HepG2 (cell line): ENCODE data around the gene CCNYL1. TPM values are rescaled to one million over a fixed set of nuclear protein-coding genes. Genes with fewer than 3 reads are reported as not detected.

ENCODE experiments used
- ARNT2 ChIP-seq: sonication (generic); formaldehyde crosslinking; IDR thresholded peaks from 2 replicates; pipeline ENCODE4 v1.8.0; 2022; ENCODE audit warnings: mild to moderate bottlenecking, low read depth, missing genetic modification reagents, moderate library complexity
- BCL6 ChIP-seq: IDR thresholded peaks from 2 replicates; pipeline ENCODE4 v1.6.1; 2016; ENCODE audit warnings: missing genetic modification reagents, missing compliant biosample characterization
- FOXP1 ChIP-seq, 2 experiments: fragments of 450-650 bp in 1 of 2; IDR thresholded peaks; 2 replicates each; pipeline ENCODE4 v1.6.1; 2017 to 2018; ENCODE audit warnings: antibody characterized with exemption in 1 of 2
- GABPA ChIP-seq, 2 experiments: IDR thresholded peaks; 2 replicates each; pipeline ENCODE4 v1.6.1; 2011 to 2016; ENCODE audit warnings: low read depth in 2 of 2, low read length in 1 of 2, missing biosample characterization in 1 of 2, missing genetic modification characterization in 1 of 2
- GRHL1 ChIP-seq: sonication (generic); formaldehyde crosslinking; conservative IDR thresholded peaks from 2 replicates; pipeline ENCODE4 v1.8.0; 2022; ENCODE audit warnings: missing genetic modification reagents
- HNRNPUL1 ChIP-seq: fragments of 200-400 bp; formaldehyde crosslinking; IDR thresholded peaks from 2 replicates; pipeline ENCODE4 v1.6.1; 2017; ENCODE audit warnings: low read depth, mild to moderate bottlenecking, low read length, moderate library complexity
- HOXA9 ChIP-seq: sonication (generic); formaldehyde crosslinking; IDR thresholded peaks from 2 replicates; pipeline ENCODE4 v1.8.1; 2022; ENCODE audit warnings: missing genetic modification reagents, mild to moderate bottlenecking, moderate library complexity, borderline replicate concordance
- KDM2A ChIP-seq: sonication (generic); formaldehyde crosslinking; IDR thresholded peaks from 2 replicates; pipeline ENCODE4 v1.4.0; 2020; ENCODE audit warnings: low read depth, missing genetic modification reagents, borderline replicate concordance
- MTA1 ChIP-seq: sonication (generic); formaldehyde crosslinking; IDR thresholded peaks from 2 replicates; pipeline ENCODE4 v1.4.0; 2020; ENCODE audit warnings: missing genetic modification reagents, mild to moderate bottlenecking, borderline replicate concordance
- POGK ChIP-seq: sonication (generic); formaldehyde crosslinking; conservative IDR thresholded peaks from 2 replicates; pipeline ENCODE4 v1.8.0; 2022; ENCODE audit warnings: mild to moderate bottlenecking, moderate library complexity, missing genetic modification reagents
- PRMT3 ChIP-seq: sonication (generic); formaldehyde crosslinking; IDR thresholded peaks from 2 replicates; pipeline ENCODE4 v1.8.1; 2022; ENCODE audit warnings: low read depth, mild to moderate bottlenecking, moderate library complexity, missing genetic modification reagents, borderline replicate concordance
- RNF219 ChIP-seq: sonication (generic); formaldehyde crosslinking; IDR thresholded peaks from 2 replicates; pipeline ENCODE4 v1.5.0; 2020; ENCODE audit warnings: mild to moderate bottlenecking, missing genetic modification reagents
- SRY ChIP-seq: sonication (generic); formaldehyde crosslinking; IDR thresholded peaks from 2 replicates; pipeline ENCODE4 v1.8.0; 2022; ENCODE audit warnings: mild to moderate bottlenecking, missing genetic modification reagents
- STAT6 ChIP-seq: sonication (generic); formaldehyde crosslinking; IDR thresholded peaks from 2 replicates; pipeline ENCODE4 v1.4.0; 2020; ENCODE audit warnings: missing genetic modification reagents, mild to moderate bottlenecking, borderline replicate concordance
- TAF1 ChIP-seq: sonication (generic); formaldehyde crosslinking; IDR thresholded peaks from 2 replicates; pipeline ENCODE4 v1.4.0; 2020; ENCODE audit warnings: missing genetic modification reagents
- TBL1XR1 ChIP-seq: fragments of 150-350 bp; IDR thresholded peaks from 2 replicates; pipeline ENCODE4 v1.6.1; 2014; ENCODE audit warnings: borderline replicate concordance, low read length; ENCODE audit not compliant: partially characterized antibody
- ZNF17 ChIP-seq: sonication (generic); formaldehyde crosslinking; IDR thresholded peaks from 2 replicates; pipeline ENCODE4 v1.5.0; 2020; ENCODE audit warnings: mild to moderate bottlenecking, missing genetic modification reagents
- ZNF24 ChIP-seq: fragments of 450-650 bp; IDR thresholded peaks from 2 replicates; pipeline ENCODE4 v1.6.1; 2017; ENCODE audit warnings: antibody characterized with exemption, mild to moderate bottlenecking
- ZNF562 ChIP-seq: sonication (generic); formaldehyde crosslinking; IDR thresholded peaks from 2 replicates; pipeline ENCODE4 v1.8.0; 2022; ENCODE audit warnings: missing genetic modification reagents, borderline replicate concordance
- polyA plus RNA-seq, 8 experiments: library from polyadenylated mRNA; depleted of rRNA in 3 of 8; stranded (reverse) in 7 of 8; unstranded in 1 of 8; fragments of >200 nt; fragmentation: Illumina TruSeq in 4 of 8; extraction: Trizol in 4 of 8; gene quantifications; 2 replicates each; pipeline versions ENCODE4 v1.2.1 to v1.2.3, GENCODE V29; 2011 to 2016; ENCODE audit warnings: low read depth in 4 of 8, missing spikeins in 1 of 8, mixed read lengths in 1 of 8; ENCODE audit not compliant: insufficient read depth in 1 of 8
- total RNA-seq, 5 experiments: library from RNA; depleted of rRNA; stranded (reverse); fragments of >200 nt; fragmentation: Illumina TruSeq; extraction: Trizol; gene quantifications; 2 replicates each; pipeline ENCODE4 v1.2.3, GENCODE V29; 2016; ENCODE audit warnings: low read depth in 1 of 5

The CCNYL1 gene
- total and polyA plus RNA-seq, 2 of the 13 experiments (the other 11 are each of a cell fraction or from before 2014, with no cell fraction given), result 12.5 to 16.2 TPM

- TF ChIP-seq SRY (peak; percentile 55; the same call in 1 of the 2 replicates), HNRNPUL1 (no peak), FOXP1 (IDR thresholded peaks at IDR 0.05) (no peak), FOXP1 (CRISPR knock-in tag; IDR thresholded peaks at IDR 0.05) (peak; percentile 21; the same call in 1 of the 2 replicates), HOXA9 (CRISPR knock-in tag) (peak; percentile 43; the same call in 1 of the 2 replicates), RNF219 (CRISPR knock-in tag) (no peak), POGK (0 out of 2 replicates have a peak, but pooled peaks have one; percentile 59), KDM2A (no peak), GABPA (IDR thresholded peaks at IDR 0.05; ENCODE audit: low read depth, low read length) (no peak), GABPA (CRISPR knock-in tag; IDR thresholded peaks at IDR 0.05; ENCODE audit: low read depth) (0 out of 2 replicates have a peak, but pooled peaks have one; percentile 47), STAT6 (CRISPR knock-in tag) (no peak), MTA1 (CRISPR knock-in tag) (0 out of 2 replicates have a peak, but pooled peaks have one; percentile 16), ZNF562 (CRISPR knock-in tag) (0 out of 2 replicates have a peak, but pooled peaks have one; percentile 37), ARNT2 (CRISPR knock-in tag) (peak; percentile 90), TAF1 (CRISPR knock-in tag) (peak; percentile 28; the same call in 1 of the 2 replicates), BCL6 (peak; percentile 71; the same call in 1 of the 2 replicates), ZNF17 (CRISPR knock-in tag) (no peak), PRMT3 (CRISPR knock-in tag) (0 out of 2 replicates have a peak, but pooled peaks have one; percentile 22), ZNF24 (no peak), GRHL1 (CRISPR knock-in tag) (no peak), TBL1XR1 (peak; percentile 7)
Observed at GRCh38 chr2:207766697-207767460, 55.4 kb downstream of the CCNYL1 start (continued).
